Keratinocyte (primary cell): ENCODE data around the gene ZNF93.

Source experiments
- EZH2 ChIP-seq: IDR thresholded peaks from one replicate; pipeline ENCODE4 v1.6.1; 2012; ENCODE audit warnings: inconsistent platforms, mild to moderate bottlenecking, low read length, moderate library complexity
- TF ChIP-seq, protein P1 (sequence below), 3 experiments: IDR thresholded peaks in 1 of 3; conservative IDR thresholded peaks in 1 of 3; optimal IDR thresholded peaks in 1 of 3; 2 replicates in 2 of 3; 3 replicates in 1 of 3; pipeline versions ENCODE3 to v1.5.1; 2011; ENCODE audit warnings: low read length in 3 of 3, mild to moderate bottlenecking in 3 of 3, moderate library complexity in 2 of 3, control low read depth in 1 of 3, inconsistent platforms in 1 of 3; ENCODE audit not compliant: insufficient read depth in 2 of 3; ENCODE audit errors: extremely low read depth in 1 of 3

DNA sequence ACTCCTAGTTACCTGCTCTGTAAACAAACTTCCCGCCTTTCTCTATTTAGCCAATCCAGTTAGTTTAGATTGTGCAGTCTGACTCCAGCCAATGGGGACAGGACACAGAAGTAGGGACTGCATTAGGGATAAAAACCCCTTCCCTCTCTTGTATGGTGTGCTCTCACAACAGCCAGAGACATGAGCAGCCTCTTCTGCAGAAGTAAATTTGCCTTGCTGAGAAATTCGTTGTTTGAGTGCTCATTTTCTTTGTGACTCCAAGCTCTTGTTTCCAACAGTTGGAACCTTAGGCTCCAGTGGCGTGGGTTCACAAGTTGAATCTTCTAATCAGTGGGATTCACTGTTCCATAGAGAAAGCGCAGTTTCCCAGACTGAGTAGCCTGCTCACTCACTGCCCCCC lies 66.1 kb downstream of the ZNF93 start:
- TF ChIP-seq, protein P1, sequence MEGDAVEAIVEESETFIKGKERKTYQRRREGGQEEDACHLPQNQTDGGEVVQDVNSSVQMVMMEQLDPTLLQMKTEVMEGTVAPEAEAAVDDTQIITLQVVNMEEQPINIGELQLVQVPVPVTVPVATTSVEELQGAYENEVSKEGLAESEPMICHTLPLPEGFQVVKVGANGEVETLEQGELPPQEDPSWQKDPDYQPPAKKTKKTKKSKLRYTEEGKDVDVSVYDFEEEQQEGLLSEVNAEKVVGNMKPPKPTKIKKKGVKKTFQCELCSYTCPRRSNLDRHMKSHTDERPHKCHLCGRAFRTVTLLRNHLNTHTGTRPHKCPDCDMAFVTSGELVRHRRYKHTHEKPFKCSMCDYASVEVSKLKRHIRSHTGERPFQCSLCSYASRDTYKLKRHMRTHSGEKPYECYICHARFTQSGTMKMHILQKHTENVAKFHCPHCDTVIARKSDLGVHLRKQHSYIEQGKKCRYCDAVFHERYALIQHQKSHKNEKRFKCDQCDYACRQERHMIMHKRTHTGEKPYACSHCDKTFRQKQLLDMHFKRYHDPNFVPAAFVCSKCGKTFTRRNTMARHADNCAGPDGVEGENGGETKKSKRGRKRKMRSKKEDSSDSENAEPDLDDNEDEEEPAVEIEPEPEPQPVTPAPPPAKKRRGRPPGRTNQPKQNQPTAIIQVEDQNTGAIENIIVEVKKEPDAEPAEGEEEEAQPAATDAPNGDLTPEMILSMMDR (optimal IDR thresholded peaks at IDR 0.05 in 1 of 3, IDR thresholded peaks at IDR 0.05 in 1 of 3, conservative IDR thresholded peaks at IDR 0.05 in 1 of 3; ENCODE audit: extremely low read depth in 1 of 3, insufficient read depth in 2 of 3, low read length in 3 of 3): no peak
- no peak for TF ChIP-seq EZH2
